Erythroblast (primary cell): ENCODE results near the gene FCHO1.
A peak's percentile ranks its signal among the peaks of the same experiment; 100 is the strongest.
"Not testable (repeated sequence)": the region's sequence is repeated elsewhere in the genome, so short reads cannot be mapped to it uniquely, and the experiment has no call there.

Experiments used
- DNase-seq, 2 experiments: peaks; one replicate each; lab custom pipeline; 2025; lab: John Stamatoyannopoulos, UW
- GATA1 ChIP-seq: IDR thresholded peaks from 2 replicates; pipeline ENCODE4 v1.6.1; 2011; ENCODE audit warnings: low read depth, mild to moderate bottlenecking, control low read depth, low read length, moderate library complexity
- POLR2A ChIP-seq: IDR thresholded peaks from 2 replicates; pipeline ENCODE4 v1.6.1; 2011; ENCODE audit warnings: mild to moderate bottlenecking, low read length

FCHO1 gene

DNA sequence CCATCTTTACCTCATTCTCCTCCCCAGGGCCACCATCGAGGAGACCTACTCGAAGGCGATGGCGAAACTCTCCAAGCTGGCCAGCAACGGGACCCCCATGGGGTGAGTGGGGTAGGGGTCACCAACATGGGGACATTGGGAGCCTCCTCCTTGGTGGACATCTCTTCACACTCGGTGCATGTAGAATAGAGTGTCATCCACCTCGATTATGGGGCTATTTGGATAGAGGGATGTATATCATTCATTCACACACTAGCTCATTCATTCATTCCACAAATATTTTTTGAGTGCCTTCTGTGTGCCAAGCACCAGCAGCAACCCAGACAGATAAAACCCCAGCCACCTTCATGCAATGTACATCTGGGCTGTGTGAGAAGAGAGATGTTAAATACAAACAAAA is 13.1 kb downstream of the FCHO1 start:
- TF ChIP-seq GATA1 (no peak), POLR2A (no peak)

GRCh38 chr19:17765069-17765618 is 13.9 kb downstream of the FCHO1 start:
- peak in 1 of 2 experiments; percentile 41 for DNase-seq
- no peak for TF ChIP-seq POLR2A
- no peak for TF ChIP-seq GATA1

More for the DNA sequence above, 13.1 kb downstream of the FCHO1 start:
- no peak for DNase-seq

DNA sequence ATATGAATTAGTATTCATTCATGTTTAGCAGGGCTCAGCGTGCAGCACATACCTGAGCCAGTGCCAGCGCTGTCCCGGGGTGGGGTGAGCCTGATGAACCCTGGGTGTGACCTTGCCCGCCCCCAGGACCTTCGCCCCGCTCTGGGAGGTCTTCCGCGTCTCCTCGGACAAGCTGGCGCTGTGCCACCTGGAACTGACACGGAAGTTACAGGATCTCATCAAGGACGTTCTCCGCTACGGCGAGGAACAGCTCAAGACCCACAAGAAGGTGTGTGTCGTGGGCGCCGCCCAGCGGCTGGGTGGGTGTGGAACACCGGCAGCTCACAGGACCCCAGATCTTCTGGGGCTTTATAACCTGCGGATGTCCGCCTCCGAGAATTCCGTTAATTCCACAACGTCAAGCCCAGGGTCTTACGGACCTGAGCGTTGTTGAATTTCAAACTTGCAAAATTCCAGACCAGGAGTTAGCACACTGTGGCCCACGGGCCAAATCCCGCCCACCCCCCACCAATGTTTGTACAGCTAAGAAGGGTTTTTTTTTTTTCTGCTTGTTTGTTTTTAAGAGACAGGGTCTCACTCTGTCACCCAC is 15.4 kb downstream of the FCHO1 start:
- TF ChIP-seq POLR2A = no peak
- no peak for TF ChIP-seq GATA1

DNA sequence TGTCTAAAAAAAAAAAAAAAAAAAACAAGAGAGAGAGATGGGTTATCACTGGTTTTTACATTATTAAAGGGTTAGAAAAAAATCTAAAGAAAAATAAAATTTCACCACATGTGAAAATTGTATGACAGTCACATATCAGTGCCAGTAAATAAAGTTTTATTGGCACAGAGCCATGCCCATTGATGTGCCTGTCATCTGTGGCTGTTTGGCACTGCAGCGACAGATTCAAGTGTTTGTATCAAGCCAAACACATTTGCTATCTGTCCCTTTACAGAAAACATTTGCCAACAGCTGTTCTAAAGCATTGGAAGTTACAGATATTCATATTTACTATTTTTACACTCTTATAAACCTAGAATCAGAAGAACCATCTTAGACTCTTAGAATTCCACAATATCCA is 16.3 kb downstream of the FCHO1 start:
- no peak for DNase-seq
- TF ChIP-seq POLR2A (no peak), GATA1 (no peak)

More for the DNA sequence above, 15.4 kb downstream of the FCHO1 start:
- DNase-seq = peak; percentile 76 to 80

- no peak for DNase-seq
- TF ChIP-seq POLR2A (no peak), GATA1 (no peak)
These were observed 19.3 kb downstream of the FCHO1 start for GRCh38 chr19:17770613-17771012.

DNA sequence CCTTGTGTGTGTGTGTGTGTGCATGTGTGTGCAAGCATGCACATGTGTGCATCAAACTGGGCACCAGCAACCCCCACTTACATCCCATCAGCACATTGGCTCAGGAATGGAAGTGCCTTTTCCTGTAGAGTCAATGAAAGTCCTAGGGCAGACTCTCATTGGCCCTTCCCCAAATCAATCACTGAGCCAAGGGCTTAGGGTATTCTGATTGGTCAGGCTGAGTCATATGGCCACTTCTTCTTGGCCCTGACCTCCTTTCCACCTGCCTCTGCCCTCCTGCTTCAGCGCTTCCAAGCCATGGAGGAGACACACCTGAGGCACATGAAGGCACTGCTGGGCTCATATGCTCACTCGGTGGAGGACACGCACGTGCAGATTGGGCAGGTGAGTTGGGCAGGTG is 20.9 kb downstream of the FCHO1 start:
- TF ChIP-seq GATA1 (no peak), POLR2A (no peak)
- DNase-seq = peak in 1 of 2 experiments; percentile 31

DNA sequence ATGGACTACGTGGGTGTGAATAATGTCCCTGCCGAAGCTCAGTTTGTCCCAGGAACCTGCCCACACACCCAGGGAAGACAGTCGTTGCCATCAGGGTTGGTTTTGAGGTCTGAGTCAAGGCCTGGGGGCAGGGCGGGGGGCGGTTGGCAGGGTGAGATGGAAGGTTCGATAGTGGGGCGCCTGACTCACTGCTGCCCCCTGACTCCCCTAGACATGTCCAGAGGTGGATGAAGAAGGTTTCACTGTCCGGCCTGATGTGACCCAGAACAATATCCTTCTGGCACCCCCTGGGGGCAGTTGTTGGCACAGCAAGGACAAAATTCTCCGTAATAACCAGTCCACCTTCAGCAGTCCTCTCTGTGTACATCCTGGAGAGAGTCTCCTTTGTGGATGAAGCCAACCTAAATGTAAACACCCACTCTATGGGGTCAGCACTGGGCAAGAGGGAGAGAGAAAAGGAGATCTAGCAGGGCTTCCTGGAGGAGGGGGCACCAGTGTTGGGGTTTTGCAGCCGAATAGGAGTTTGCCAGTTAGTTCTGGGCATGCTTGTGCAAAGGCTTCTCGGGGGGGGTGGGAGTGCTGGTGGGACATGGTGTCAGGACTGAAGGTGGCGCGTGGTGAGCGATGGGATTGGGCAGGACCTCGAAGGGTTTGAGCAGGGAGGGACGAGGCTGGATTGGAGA is 24.1 kb downstream of the FCHO1 start:
- no peak for TF ChIP-seq POLR2A
- peak in 1 of 2 experiments; percentile 58 for DNase-seq

- DNase-seq = no peak
- TF ChIP-seq POLR2A = no peak
- TF ChIP-seq GATA1 = no peak
These were observed 24.9 kb downstream of the FCHO1 start for GRCh38 chr19:17775991-17776803.

- not testable (repeated sequence) for DNase-seq
These were observed 26.6 kb downstream of the FCHO1 start for GRCh38 chr19:17777840-17778239.

DNA sequence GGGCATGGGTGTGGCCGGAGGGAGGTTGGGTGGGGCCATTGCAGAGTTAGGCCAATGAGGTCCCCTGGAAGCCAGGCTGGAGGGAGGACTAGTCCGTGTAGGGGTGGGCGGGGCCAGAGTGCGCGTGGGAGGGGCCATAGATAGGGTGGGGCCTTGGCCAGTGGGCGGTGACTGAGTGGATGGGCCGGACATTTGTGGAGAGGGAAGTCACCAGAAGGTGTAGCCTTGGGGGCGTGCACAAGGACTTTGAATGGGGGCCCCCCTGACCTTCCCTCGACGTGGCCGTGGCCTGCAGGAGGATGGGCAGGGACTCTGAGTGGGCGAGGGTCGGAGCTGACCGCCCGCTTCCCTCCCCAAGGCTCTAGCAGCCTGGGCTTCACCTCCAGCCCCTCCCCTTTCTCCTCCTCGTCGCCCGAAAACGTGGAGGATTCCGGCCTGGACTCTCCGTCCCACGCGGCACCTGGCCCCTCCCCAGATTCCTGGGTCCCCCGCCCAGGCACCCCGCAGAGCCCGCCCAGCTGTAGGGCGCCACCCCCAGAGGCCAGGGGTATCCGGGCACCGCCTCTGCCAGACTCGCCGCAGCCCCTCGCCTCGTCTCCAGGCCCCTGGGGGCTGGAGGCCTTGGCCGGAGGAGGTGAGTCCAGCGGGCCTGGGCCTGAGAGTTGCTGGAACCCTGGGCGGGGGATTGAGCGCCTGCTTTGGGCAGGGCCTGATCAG is 27.1 kb downstream of the FCHO1 start:
- TF ChIP-seq POLR2A (no peak), GATA1 (no peak)
- DNase-seq = peak in 1 of 2 experiments; percentile 64

DNA sequence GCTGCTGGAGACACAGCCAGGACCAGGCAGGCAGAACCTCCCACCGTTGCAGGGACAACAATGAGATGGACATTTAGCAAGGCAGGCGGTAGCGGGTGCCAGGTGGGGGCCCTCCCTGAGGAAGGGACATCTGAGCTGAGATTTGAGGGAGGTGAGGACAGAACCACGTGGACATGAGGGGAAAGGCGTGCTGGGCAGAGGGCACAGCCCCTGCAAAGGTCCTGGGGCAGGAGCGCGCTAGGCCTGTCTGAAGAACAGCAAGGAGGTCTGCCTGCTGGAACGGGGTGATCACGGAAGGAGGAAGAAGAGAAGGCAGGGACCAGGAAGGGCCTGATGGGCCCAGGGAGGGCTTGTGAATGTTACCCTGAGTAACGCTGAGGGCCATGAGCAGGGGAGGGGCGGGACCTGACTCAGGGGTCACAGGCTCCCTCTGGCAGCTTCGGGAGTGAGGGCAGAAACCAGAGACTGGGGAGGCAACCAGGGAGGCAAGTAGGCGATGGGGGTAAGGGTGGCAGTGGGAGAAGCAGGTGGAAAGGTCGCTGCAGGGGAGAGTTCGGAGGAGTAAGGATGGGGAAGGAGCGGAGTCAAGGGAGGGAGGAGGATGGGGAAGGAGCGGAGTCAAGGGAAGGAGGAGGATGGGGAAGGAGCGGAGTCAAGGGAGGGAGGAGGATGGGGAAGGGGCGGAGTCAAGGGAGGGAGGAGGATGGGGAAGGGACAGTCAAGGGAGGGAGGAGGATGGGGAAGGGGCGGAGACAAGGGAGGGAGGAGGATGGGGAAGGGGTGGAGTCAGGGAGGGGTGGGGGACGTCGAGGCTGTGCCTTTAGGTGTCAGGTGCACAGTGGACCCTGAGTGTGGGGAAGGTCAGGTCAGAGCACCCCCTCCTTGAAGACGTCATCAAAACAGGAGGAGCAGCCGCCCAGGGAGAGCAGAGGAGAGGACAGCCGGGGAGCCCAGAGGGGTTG is 28.0 kb downstream of the FCHO1 start:
- no peak for TF ChIP-seq POLR2A
- no peak for TF ChIP-seq GATA1
- no peak for DNase-seq

DNA sequence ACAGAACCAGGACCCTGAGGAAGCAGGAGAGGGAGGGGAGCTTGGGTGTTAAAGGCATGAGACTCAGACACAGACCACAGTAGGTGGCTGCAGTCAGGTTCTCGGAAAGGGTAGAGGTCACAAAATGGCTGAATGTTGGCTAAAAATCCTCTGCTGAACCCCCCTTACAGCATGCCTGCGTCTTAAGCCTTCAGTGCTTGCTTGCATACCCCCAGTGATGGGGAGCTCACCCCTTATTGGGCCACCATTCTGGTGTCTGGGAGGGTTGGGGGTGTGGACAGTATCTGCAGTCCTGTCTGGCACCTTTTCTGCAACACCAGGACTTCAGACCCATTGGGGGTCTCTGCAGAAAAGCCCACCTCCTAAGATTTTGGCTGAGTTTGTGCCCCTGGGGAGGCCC is 29.5 kb downstream of the FCHO1 start:
- DNase-seq = no peak
- no peak for TF ChIP-seq POLR2A
- no peak for TF ChIP-seq GATA1

GRCh38 chr19:17783721-17784120 is 32.4 kb downstream of the FCHO1 start:
- not testable (repeated sequence) for DNase-seq
